Astrocyte (in vitro differentiated cells and primary cell): ENCODE measurements around the gene SECISBP2L.

Experiments used
- CTCF ChIP-seq: IDR thresholded peaks from 2 replicates; pipeline ENCODE4 v1.5.1; 2011; ENCODE audit warnings: low read depth, mild to moderate bottlenecking, inconsistent platforms, low read length, moderate library complexity; ENCODE audit not compliant: insufficient read depth
- EZH2 ChIP-seq: IDR thresholded peaks from 2 replicates; pipeline ENCODE4 v1.6.1; 2012; ENCODE audit warnings: mild to moderate bottlenecking, low read length, inconsistent platforms; ENCODE audit not compliant: insufficient read depth

GRCh38 chr15:48946074-48946839, 100.0 kb downstream of the SECISBP2L start:
- no peak for TF ChIP-seq CTCF
- TF ChIP-seq EZH2 = no peak
